ENCODE measurements around the gene CACNA2D2.

Gene CACNA2D2

GRCh38 chr3:50319894-50320625 lies 183.4 kb downstream of the CACNA2D2 start:
- TF ChIP-seq HDGF (IDR thresholded peaks at IDR 0.05; ENCODE audit: borderline replicate concordance) (no peak), ARNT (IDR thresholded peaks at IDR 0.05) (no peak), SP1 (IDR thresholded peaks at IDR 0.05) (no peak), SUZ12 (IDR thresholded peaks at IDR 0.05) (no peak), NFRKB (IDR thresholded peaks at IDR 0.05) (no peak), CTBP1 (IDR thresholded peaks at IDR 0.05; ENCODE audit: borderline replicate concordance) (no peak), PKNOX1 (IDR thresholded peaks at IDR 0.05) (no peak), ELF4 (IDR thresholded peaks at IDR 0.05) (no peak), FOXA1 (IDR thresholded peaks at IDR 0.05) (no peak), BHLHE40 (IDR thresholded peaks at IDR 0.05; ENCODE audit: borderline replicate concordance) (no peak), L3MBTL2 (conservative IDR thresholded peaks at IDR 0.05) (no peak), TARDBP (IDR thresholded peaks at IDR 0.05) (no peak), LEF1 (IDR thresholded peaks at IDR 0.05; ENCODE audit: borderline replicate concordance) (no peak), FOXK2 (IDR thresholded peaks at IDR 0.05) (no peak), ZNF384 (IDR thresholded peaks at IDR 0.05) (no peak), FOXM1 (IDR thresholded peaks at IDR 0.05; ENCODE audit: borderline replicate concordance) (no peak)
- CTCF ChIA-PET, result interaction anchor here (1.1 kb wide), 1 partner anchor 21 kb away, joined by 4 read pairs; the partner anchor contains the start of genes HYAL3 and NAA80
- no peak for DNase-seq (ENCODE audit: extremely low spot score)
- POLR2A ChIA-PET, result interaction anchor here (0.6 to 2.3 kb wide), 5 partner anchors 15 to 28 kb away, joined by 3 to 11 read pairs (median 5); partner anchors contain the start of genes HYAL3, IFRD2 and NAA80

- no peak for TF ChIP-seq L3MBTL2 (conservative IDR thresholded peaks at IDR 0.05)
- TF ChIP-seq ELF4 (IDR thresholded peaks at IDR 0.05), result no peak
- TF ChIP-seq SP1 (IDR thresholded peaks at IDR 0.05), result no peak
- no peak for TF ChIP-seq TARDBP (IDR thresholded peaks at IDR 0.05)
- no peak for TF ChIP-seq FOXA1 (IDR thresholded peaks at IDR 0.05)
- no peak for TF ChIP-seq FOXM1 (IDR thresholded peaks at IDR 0.05; ENCODE audit: borderline replicate concordance)
- no peak for TF ChIP-seq SUZ12 (IDR thresholded peaks at IDR 0.05)
- TF ChIP-seq PKNOX1 (IDR thresholded peaks at IDR 0.05), result no peak
- TF ChIP-seq NFRKB (IDR thresholded peaks at IDR 0.05), result no peak
- TF ChIP-seq ARNT (IDR thresholded peaks at IDR 0.05), result no peak
- no peak for TF ChIP-seq ZNF384 (IDR thresholded peaks at IDR 0.05)
- no peak for TF ChIP-seq LEF1 (IDR thresholded peaks at IDR 0.05; ENCODE audit: borderline replicate concordance)
- no peak for TF ChIP-seq CTBP1 (IDR thresholded peaks at IDR 0.05; ENCODE audit: borderline replicate concordance)
- TF ChIP-seq BHLHE40 (IDR thresholded peaks at IDR 0.05; ENCODE audit: borderline replicate concordance), result no peak
- TF ChIP-seq FOXK2 (IDR thresholded peaks at IDR 0.05), result no peak
- no peak for TF ChIP-seq HDGF (IDR thresholded peaks at IDR 0.05; ENCODE audit: borderline replicate concordance)
- ChIA-PET POLR2A (interaction anchor here (0.8 to 2.1 kb wide), 5 partner anchors 9 to 27 kb away, joined by 3 to 12 read pairs (median 7); partner anchors contain the start of genes HYAL3, IFRD2, NAA80 and TUSC2), CTCF (no interaction called here)
- no peak for DNase-seq (ENCODE audit: extremely low spot score)
Observed at GRCh38 chr3:50319181-50319893, 184.1 kb downstream of the CACNA2D2 start.

- CTCF ChIA-PET, result no interaction called here
- TF ChIP-seq HDGF (IDR thresholded peaks at IDR 0.05; ENCODE audit: borderline replicate concordance) (no peak), ZNF384 (IDR thresholded peaks at IDR 0.05) (no peak), SP1 (IDR thresholded peaks at IDR 0.05) (no peak), NFRKB (IDR thresholded peaks at IDR 0.05) (no peak), PKNOX1 (IDR thresholded peaks at IDR 0.05) (no peak), ELF4 (IDR thresholded peaks at IDR 0.05) (no peak), L3MBTL2 (conservative IDR thresholded peaks at IDR 0.05) (no peak), FOXK2 (IDR thresholded peaks at IDR 0.05) (no peak), LEF1 (IDR thresholded peaks at IDR 0.05; ENCODE audit: borderline replicate concordance) (no peak)
- no peak for DNase-seq (ENCODE audit: extremely low spot score)
- POLR2A ChIA-PET, result interaction anchor here (1.2 to 2.1 kb wide), 4 partner anchors 9 to 27 kb away, joined by 3 to 12 read pairs (median 6); partner anchors contain the start of genes HYAL3, IFRD2, NAA80 and TUSC2
Observed at GRCh38 chr3:50318615-50319014, 184.8 kb downstream of the CACNA2D2 start.

GRCh38 chr3:50318163-50318562 lies 185.3 kb downstream of the CACNA2D2 start:
- ChIA-PET POLR2A (interaction anchor here (1.3 to 2.1 kb wide), 4 partner anchors 10 to 26 kb away, joined by 3 to 12 read pairs (median 6); partner anchors contain the start of genes HYAL3, IFRD2, NAA80 and TUSC2), CTCF (no interaction called here)
- TF ChIP-seq TARDBP (IDR thresholded peaks at IDR 0.05) (no peak), HDGF (IDR thresholded peaks at IDR 0.05; ENCODE audit: borderline replicate concordance) (no peak), PKNOX1 (IDR thresholded peaks at IDR 0.05) (no peak), FOXA1 (IDR thresholded peaks at IDR 0.05) (no peak), FOXK2 (IDR thresholded peaks at IDR 0.05) (no peak), SUZ12 (IDR thresholded peaks at IDR 0.05) (no peak)
- DNase-seq (ENCODE audit: extremely low spot score), result no peak

GRCh38 chr3:50317300-50317699 lies 186.1 kb downstream of the CACNA2D2 start:
- POLR2A ChIA-PET, result interaction anchor here (0.7 to 2.1 kb wide), 5 partner anchors 11 to 25 kb away, joined by 3 to 12 read pairs (median 4); partner anchors contain the start of genes HYAL3, IFRD2, NAA80 and TUSC2
- CTCF ChIA-PET, result no interaction called here
- TF ChIP-seq PKNOX1 (IDR thresholded peaks at IDR 0.05), result no peak
- TF ChIP-seq BHLHE40 (IDR thresholded peaks at IDR 0.05; ENCODE audit: borderline replicate concordance), result no peak
- no peak for TF ChIP-seq CTBP1 (IDR thresholded peaks at IDR 0.05; ENCODE audit: borderline replicate concordance)
- no peak for TF ChIP-seq SP1 (IDR thresholded peaks at IDR 0.05)
- no peak for TF ChIP-seq NFRKB (IDR thresholded peaks at IDR 0.05)
- no peak for TF ChIP-seq SUZ12 (IDR thresholded peaks at IDR 0.05)
- no peak for TF ChIP-seq FOXA1 (IDR thresholded peaks at IDR 0.05)
- TF ChIP-seq ARNT (IDR thresholded peaks at IDR 0.05), result no peak
- TF ChIP-seq L3MBTL2 (conservative IDR thresholded peaks at IDR 0.05), result no peak
- TF ChIP-seq FOXM1 (IDR thresholded peaks at IDR 0.05; ENCODE audit: borderline replicate concordance), result no peak
- no peak for TF ChIP-seq HDGF (IDR thresholded peaks at IDR 0.05; ENCODE audit: borderline replicate concordance)
- no peak for DNase-seq (ENCODE audit: extremely low spot score)

All from HEK293T (cell line).